Stimulated activated CD8-positive, alpha-beta memory T cell treated with anti-CD3 and anti-CD28 coated beads, Interleukin-2, amount 100 ng/mL, for 1 hour (primary cell): Measurements from ENCODE around the gene KAT5.
"Not testable (repeated sequence)": the region's sequence is repeated elsewhere in the genome, so short reads cannot be mapped to it uniquely, and the experiment has no call there.

Experiments used
- DNase-seq, 2 donors: peaks; one replicate each; pipeline ENCODE4 v3.0.0-alpha.2; 2020; ENCODE audit warnings: low read depth in 2 of 2

Gene KAT5

DNA sequence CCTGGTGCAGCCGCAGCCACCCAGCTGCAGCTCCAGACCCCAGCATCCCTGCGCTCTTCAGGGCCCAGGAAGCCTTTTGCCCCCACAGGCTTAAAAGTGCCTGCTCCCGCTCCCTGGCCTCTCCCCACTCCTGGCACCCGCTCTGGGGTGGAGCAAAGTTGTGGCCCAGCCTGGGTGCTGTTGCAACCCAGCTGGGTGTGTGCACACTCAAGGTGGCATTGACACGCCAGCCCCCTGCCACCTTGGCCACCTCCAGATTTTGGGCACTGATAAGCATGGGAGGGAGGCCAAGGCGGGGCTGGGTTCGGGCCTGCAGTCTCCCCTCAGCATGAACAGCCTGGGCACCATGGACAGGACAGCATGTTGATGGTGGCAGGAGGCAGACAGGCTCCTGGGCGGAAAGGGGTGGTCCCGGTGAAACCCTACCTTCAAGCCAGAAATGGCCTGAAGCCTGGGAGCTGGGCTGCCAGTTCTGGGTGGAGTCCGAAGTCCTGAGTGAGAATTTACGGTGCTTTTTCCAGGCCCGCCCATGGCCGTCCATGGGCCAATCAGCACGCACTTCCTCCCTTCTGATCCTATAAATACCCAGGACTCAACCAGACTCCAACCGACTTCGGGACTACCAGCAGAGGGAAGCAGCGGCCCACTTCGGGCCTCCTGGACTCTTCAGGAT lies 32.1 kb downstream of the KAT5 start:
- DNase-seq: no peak

DNA sequence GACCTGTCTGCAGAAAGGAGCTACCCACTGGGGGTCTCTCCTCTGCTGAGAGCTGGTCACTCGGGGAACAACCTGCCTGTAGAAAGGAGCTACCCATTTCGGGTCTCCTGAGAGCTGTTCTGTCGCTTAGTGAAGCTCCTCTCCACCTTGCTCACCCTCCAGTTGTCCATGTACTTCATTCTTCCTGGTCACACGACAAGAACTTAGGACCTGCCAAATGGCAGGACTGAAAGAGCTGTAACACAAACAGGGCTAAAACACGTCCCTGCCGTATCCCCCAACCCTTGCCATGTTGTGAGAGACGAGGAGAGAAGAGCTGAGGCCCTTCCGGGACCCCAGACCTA lies 32.6 kb downstream of the KAT5 start:
- no peak for DNase-seq

DNA sequence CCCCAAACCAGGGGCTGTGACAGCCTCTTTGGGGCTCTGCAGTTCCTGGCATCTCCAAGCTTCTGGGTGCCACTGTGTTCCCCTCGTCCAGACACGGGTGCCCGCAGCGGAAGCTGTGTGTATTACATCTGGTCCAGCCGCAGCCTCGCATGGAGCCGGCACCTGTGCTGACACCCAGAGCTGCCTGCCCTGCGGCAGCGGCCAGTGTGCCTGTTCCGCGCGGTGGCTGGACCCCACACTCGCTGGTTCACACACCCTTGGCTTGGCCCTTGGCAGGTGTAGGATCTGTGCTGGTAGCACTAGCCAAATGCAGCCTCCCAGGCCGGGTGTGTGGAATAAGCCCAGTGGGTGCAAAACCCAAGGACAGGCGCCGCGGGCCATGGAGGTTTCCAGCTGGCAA lies 33.0 kb downstream of the KAT5 start:
- DNase-seq: no peak

DNA sequence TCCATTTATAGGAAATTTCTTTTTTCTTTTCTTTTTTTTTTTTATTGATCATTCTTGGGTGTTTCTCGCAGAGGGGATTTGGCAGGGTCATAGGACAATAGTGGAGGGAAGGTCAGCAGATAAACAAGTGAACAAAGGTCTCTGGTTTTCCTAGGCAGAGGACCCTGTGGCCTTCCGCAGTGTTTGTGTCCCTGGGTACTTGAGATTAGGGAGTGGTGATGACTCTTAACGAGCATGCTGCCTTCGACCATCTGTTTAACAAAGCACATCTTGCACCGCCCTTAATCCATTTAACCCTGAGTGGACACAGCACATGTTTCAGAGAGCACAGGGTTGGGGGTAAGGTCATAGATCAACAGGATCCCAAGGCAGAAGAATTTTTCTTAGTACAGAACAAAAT lies 50.1 kb downstream of the KAT5 start:
- not testable (repeated sequence) for DNase-seq

DNA sequence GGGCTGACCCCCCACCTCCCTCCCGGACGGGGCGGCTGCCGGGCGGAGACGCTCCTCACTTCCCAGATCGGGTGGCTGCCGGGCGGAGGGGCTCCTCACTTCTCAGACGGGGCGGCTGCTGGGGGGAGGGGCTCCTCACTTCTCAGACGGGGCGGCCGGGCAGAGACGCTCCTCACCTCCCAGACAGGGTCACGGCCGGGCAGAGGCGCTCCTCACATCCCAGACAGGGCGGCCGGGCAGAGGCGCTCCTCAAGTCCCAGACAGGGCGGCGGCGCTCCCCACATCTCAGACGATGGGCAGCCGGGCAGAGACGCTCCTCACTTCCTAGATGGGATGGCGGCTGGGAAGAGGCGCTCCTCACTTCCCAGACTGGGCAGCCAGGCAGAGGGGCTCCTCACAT lies 50.8 kb downstream of the KAT5 start:
- not testable (repeated sequence) for DNase-seq

DNA sequence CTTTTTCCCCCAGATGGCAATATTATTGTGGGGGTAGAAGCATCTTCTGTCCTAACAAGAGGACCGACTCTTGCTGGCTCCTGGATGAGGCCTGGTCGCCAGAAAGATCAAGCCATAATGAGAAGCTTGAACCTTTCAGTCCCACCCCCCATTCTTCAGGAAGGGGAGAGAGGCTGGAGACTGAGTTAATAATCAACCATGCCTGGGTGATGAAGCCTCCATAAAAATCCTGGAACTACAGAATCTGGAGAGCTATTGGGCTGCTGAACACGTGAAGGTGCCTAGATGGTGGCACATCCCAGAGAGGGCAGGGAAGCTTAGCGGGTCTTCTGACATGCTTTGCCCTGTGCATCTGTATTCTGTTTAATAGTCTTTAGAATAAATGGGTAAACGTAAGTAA lies 52.4 kb downstream of the KAT5 start:
- no peak for DNase-seq

DNA sequence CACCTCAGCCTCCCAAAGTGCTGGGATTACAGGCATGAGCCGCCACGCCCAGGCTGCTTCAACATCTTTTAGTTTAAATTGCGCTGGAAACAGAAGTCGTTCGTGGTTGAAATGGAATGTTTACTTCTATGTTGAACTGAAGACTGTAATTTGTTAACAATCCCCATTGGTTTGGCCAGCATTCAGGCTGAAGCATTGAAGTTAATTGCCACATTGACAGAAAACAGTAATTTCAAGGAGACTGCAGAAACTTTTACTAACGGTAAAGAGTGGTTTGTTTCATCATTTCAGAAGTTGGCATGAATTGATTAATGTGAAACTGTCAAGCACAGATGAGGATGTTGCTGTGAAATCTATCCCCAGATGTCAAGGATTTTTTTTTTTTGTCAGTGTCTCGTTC lies 54.5 kb downstream of the KAT5 start:
- no peak for DNase-seq

DNA sequence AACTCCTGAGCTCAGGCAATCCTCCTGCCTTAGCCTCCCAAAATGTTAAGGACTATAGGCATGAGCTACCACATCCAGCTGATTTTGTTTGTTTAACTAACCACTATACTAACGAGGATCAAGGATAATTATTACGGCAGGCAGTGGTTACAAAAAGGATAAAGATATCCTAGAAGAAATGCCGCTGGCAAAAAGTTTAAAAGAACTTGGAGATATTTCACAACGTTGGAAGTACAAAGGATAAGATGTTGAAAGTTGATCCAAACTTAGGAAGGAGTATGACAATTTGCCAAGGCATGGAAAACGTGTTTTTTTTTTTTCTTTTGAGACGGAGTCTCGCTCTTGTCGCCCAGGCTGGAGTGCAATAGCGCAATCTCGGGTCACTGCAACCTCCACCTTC lies 55.4 kb downstream of the KAT5 start:
- no peak for DNase-seq

DNA sequence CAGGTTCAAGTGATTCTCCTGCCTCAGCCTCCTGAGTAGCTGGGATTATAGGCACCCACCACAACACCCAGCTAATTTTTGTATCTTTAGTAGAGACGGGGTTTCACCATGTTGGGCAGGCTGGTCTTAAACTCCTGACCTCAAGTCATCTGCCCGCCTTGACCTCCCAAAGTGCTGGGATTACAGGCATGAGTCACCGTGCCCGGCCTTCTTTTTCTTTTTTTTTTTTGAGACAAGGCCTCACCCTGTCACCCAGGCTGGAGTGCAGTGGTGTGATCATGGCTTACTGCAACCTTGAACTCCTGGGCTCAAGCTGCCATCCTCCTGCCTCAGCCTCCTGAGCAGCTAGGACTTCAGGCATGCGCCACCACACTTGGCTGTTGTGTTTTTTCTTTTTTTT lies 55.8 kb downstream of the KAT5 start:
- not testable (repeated sequence) for DNase-seq
